ENCODE data around the gene NPIPA3.
"Not testable (repeated sequence)": the region's sequence is repeated elsewhere in the genome, so short reads cannot be mapped to it uniquely, and the experiment has no call there.

The NPIPA3 gene

GRCh38 chr16:14703156-14704011, at the start of gene NPIPA3:
TSS of gene NPIPA3 (plus strand) at chr16:14703411. CDS start at chr16:14708944, 5,533 bp downstream.
- DNase-seq (ENCODE audit: low spot score) = not testable (repeated sequence)

DNA sequence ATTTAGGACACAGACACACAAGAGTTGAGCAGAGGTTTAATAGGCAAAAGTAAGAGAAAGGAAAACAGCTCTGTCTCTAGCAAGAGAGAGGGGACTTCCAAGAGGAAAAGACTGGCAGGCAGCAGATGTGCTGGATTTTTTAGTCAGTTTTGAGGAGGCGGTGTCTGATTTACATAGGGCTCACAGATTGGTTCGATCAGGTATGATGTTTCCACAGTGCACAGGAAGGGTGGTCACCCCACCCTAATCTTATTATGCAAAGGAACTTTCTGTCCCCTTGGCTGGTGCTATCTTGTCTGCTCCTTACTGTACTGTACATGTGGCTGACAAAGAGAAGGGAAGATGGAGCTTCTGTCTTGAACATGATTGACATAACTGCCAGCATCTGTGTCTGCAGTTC, 45.1 kb upstream of the NPIPA3 start:
- DNase-seq (ENCODE audit: low spot score) = no peak

GRCh38 chr16:14667347-14668266, 35.6 kb upstream of the NPIPA3 start:
- DNase-seq (ENCODE audit: low spot score) = no peak

GRCh38 chr16:14668556-14669223, 34.5 kb upstream of the NPIPA3 start:
- no peak for DNase-seq (ENCODE audit: low spot score)

GRCh38 chr16:14669776-14670175, 33.4 kb upstream of the NPIPA3 start:
- DNase-seq (ENCODE audit: low spot score) = no peak

DNA sequence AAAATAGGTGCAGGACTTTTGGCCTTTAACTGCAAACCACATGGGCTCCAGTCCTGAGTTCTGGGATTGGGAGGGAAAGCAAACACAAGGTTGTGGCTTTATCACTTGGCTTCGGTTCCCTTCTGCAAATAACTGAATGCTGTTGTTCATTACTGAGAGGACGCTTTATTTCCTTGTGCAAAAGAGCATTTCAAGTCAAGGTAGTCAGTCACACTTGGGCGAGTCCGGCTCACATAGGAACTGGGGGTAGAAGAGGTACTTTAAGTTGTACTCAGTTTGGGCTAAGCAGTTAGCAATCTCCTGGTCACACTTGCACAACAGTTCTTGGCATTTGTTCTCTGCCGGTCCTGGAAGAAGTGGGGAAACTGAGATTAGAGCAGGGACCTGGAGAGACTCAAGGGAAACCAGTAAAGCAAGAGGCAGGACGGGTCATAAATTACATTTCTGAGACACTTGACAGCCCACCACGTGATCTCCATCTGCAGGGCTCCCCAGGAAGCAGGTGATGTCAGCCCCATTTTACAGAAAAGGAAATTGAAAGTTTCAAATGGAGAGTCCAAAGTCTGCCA, 30.7 kb upstream of the NPIPA3 start:
- DNase-seq (ENCODE audit: low spot score) = no peak

- DNase-seq (ENCODE audit: low spot score) = no peak
These were observed 26.6 kb upstream of the NPIPA3 start for GRCh38 chr16:14676633-14677032.

- DNase-seq (ENCODE audit: low spot score) = no peak
These were observed 25.6 kb upstream of the NPIPA3 start for GRCh38 chr16:14677627-14678026.

DNA sequence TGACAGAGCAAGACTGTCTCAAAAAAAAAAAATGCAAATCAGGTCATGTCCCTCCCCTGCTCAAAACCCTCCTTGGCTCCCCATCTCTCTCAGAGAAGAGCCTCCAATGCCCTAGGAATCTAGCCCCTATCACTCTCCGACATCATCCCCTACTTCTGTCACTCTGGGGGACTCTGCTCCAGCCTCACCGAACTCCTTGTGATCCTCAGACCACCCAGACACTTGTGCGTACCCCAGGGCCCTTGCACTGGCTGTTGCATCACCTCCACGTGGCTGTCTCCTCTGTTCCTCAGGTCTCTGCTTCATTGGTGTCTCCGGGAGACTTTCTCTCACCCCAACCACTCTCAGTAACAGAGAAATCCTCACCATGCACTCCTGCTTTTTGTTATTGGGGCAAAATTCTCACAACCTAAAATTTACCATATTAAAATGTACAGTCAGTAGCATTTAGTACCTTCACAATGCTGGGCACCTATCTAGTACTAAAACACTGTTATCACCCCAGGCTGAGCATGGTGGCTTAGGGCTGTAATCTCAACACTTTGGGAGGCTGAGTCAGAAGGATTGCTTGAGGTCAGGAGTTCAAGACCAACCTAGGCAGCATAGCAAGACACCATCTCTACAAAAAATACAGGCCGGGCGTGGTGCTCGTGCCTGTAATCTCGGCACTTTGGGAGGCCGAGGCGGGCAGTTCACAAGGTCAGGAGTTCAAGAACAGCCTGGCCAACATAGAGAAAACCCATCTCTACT, 24.3 kb upstream of the NPIPA3 start:
- no peak for DNase-seq (ENCODE audit: low spot score)

- not testable (repeated sequence) for DNase-seq (ENCODE audit: low spot score)
These were observed 22.8 kb upstream of the NPIPA3 start for GRCh38 chr16:14680396-14680795.

- no peak for DNase-seq (ENCODE audit: low spot score)
These were observed 22.1 kb upstream of the NPIPA3 start for GRCh38 chr16:14681115-14681514.

DNA sequence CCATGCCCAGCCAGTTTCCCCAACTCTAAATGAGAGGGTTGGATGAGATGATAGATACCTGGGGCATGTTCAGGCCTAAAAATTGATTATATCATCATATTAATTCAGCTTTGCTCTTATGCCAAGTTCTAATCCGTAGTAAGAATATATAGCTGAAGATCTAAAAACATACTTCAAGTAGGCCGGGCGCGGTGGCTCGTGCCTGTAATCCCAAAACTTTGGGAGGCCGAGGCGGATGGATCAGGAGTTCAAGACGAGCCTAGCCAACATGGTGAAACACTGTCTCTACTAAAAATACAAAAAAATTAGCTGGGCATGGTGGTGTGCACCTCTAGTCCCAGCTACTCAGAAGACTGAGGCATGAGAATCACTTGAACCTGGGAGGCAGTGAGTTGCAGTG, 21.1 kb upstream of the NPIPA3 start:
- no peak for DNase-seq (ENCODE audit: low spot score)

DNA sequence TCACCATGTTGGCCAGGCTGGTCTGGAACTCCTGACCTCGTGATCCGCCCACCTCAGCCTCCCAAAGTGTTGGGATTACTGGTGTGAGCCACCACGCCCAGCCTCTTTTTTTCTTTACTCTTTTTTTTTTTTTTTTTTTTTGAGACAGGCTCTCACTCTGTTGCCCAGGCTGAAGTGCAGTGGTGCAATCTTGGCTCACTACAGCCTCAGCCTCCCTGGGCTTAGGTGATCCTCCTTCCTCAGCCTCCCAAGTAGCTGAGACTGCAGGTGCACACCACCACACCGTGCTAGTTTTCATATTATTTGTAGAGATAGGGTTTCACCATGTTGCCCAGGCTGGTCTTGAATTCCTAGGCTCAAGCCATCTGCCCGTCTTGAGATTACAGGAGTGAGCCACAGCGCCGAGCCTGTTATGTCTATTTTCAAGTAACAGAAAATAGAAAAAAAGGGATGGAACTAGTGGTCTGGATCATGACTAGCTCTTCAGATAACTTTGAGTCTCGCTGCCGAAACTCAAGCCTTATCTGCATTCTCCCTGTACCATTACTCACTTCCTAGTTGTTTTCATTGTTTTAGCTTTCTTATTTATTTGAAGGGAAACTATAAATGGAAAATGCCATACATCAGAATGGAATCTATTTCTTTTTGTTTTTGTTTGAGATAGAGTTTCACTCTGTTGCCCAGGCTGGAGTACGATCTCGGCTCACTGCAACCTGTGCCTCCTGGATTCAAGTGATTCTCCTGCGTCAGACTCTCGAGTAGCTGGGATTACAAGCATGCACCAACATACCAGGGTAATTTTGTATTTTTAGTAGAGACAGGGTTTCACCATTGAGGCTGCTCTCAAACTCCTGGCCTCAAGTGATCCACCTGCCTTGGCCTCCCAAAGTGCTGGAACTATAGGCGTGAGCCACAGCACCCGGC, 17.1 kb upstream of the NPIPA3 start:
- not testable (repeated sequence) for DNase-seq (ENCODE audit: low spot score)

- not testable (repeated sequence) for DNase-seq (ENCODE audit: low spot score)
These were observed 9.1 kb upstream of the NPIPA3 start, which contains the start of gene PLA2G10 for GRCh38 chr16:14694129-14694528. TSS of gene PLA2G10 (minus strand) at chr16:14694308. CDS start at chr16:14694229, 79 bp downstream.

DNA sequence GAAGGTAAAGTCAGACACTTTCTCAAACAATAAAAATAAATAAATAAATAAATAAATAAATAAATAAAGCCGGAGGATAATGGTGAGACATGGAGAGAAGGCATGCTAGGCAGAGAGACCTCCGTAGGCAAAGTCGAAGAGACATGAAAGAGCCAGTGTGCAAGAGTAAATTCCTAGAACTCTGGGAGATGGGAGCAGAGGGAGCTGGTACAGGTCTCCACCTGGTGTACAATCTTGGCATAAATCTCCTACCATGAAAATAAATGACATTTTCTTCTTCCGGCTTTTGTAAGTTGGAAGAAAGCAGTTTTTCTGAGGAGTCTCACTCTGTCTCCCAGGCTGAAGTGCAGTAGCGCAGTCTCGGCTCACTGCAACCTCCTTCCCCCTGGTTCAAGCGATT, 1.4 kb upstream of the NPIPA3 start:
- not testable (repeated sequence) for DNase-seq (ENCODE audit: low spot score)

DNA sequence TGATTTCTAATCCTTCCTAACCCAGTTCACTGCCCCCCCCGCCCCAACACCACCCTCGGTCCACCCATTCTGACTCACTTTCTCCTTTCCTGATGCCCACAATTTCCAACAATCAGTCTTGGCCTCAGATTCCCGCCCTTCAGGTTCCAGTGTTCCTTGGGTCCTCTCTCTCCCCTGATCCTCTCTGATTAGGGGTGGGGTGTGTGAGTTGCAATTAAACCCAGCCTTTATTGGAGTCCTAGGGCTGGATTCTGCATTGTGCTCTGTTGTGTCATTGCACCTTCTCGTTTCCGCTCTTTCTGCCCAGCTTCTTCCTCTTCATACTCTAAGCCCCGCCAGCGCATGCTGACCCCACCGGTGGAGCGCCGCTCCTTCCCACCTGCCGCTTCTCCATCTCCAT, 539 bp upstream of the NPIPA3 start:
- DNase-seq (ENCODE audit: low spot score) = not testable (repeated sequence)

DNA sequence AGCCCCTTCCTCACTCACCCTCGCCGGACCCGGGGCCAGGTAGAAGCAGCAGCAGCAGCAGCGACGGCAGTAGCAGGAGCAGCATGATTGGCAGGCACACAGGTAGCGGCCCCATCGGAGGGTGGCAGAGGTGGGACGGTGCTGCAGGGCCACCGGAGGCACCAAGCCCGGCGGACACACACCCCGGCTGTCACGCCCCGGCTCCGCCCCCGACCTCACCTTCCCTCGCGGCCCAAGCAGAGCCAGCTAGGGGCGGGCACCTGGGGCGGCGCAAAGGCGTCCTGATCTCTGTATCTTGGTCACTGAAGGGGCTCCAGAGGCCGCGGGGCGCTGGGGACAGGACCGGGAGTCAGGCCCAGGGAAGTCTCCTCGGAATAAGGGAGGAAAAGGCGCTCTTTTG, 30.0 kb downstream of the NPIPA3 start:
- DNase-seq (ENCODE audit: low spot score) = not testable (repeated sequence)

- not testable (repeated sequence) for DNase-seq (ENCODE audit: low spot score)
These were observed 37.7 kb downstream of the NPIPA3 start for GRCh38 chr16:14740832-14741385.

GRCh38 chr16:14741794-14742193, 38.6 kb downstream of the NPIPA3 start:
- DNase-seq (ENCODE audit: low spot score) = not testable (repeated sequence)
